ENCODE measurements around the gene BMP10.

- no peak for TF ChIP-seq CTCF (IDR thresholded peaks at IDR 0.05)
- no peak for TF ChIP-seq POLR2A (IDR thresholded peaks at IDR 0.05)
Measured at GRCh38 chr2:68835621-68836020, 35.6 kb downstream of the BMP10 start.

Data from thyroid gland (tissue), 4 donors.